AG08395 (cell line): ENCODE measurements around the gene TBX19.

Source experiments
- DNase-seq: peaks from one replicate; pipeline ENCODE4 v3.0.0; 2012; ENCODE audit warnings: mixed read lengths, low spot score

The TBX19 gene

GRCh38 chr1:168281603-168282325 is 1.1 kb downstream of the TBX19 start:
- DNase-seq = no peak

GRCh38 chr1:168285521-168285790 is 4.8 kb downstream of the TBX19 start:
- DNase-seq = no peak

DNA sequence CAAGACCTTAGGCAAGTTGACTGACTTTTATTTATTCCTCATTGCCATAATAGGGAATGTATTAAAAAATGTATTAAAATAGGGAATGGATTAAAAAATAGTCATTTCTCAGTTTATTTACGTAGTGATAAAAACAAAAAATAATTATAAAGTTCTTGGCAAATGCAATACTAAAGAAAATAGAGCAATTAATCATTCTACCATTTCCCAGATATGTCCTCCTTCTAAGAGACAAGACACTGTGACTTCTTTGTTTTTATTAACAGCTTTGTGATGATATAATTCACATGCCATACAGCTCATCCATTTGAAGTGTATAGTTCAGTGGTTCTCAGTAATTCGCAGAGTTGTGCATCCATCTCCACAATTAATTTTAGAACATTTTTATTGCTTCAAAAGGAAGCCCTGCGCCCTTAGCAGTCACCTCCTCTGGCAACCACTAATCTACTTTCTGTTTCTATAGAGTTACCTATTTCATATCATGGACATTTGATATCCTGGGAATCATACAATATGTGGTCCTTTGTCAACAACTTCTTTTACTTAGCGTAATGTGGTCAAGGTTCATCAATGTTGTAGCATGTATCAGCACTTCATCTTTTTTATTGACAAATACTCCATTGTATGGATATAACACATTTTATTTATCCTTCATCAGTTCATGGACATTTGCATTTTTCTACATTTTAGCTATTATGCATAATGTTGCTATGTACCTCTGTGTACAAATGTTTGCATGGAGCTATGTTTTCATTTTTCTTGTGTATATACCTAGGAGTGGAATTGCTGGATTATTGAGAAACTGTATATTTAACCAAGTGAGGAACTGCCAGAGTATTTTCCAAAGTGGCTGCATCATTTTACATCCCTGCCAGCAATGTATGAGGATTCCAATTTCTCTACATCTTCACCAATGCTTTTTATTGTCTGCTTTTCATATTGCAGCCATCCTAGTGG is 5.6 kb downstream of the TBX19 start:
- no peak for DNase-seq

DNA sequence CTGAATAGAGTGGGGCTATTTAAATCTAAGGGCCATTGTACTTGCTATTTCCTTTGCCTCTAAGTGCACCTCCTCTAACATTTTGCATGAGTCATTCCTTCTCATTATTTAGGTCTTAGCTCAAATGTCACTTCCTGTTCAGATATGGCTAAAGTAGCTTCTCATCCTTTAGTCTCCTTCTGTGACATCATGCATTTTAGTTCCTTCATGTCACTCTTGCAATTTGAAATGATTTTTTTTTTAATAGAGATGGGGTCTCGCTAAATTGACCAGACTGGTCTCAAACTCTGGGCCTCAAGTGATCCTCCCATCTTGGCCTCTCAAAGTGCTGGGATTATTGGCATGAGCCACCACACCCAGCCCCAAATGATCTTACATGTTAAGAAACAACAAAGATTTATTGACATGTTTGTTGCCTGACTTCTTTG is 6.6 kb downstream of the TBX19 start:
- no peak for DNase-seq

GRCh38 chr1:168288311-168289052 is 7.8 kb downstream of the TBX19 start:
- no peak for DNase-seq

- no peak for DNase-seq
These were observed 10.7 kb downstream of the TBX19 start for GRCh38 chr1:168291222-168291837.

GRCh38 chr1:168293356-168293755 is 12.7 kb downstream of the TBX19 start:
- no peak for DNase-seq

- no peak for DNase-seq
These were observed 14.9 kb downstream of the TBX19 start for GRCh38 chr1:168295411-168296114.

DNA sequence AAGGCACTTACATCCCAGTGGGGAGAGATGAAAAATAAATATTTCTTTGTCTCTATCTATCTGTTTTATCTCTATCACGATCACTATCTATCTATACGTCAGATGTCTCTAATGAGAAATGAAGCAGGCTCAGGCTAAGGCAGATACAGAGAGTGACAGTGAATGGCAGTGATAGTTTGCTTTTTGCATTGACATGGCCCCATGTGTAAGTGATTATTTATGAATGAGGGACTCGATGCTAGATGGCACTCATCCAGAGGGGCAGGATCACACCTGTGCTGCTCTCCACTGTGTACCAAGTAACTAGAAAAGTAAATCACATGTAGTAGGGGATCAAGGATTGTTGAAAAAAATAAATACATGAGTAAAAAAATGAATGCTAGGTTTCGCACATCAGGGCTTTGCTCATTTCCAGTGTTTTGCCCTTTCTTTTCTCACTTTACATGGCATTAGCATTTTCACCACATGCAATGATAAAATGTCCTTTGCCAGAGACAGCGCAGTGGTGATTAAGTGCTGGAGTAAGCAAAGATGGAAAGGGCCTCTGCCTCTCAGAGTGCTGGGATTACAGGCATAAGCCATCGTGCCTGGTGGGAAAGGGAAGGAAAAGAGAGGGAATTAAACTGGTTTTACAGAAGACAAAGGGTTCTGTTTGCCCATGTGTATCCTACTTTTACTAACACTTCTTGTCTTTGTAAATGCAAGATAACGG is 16.5 kb downstream of the TBX19 start:
- no peak for DNase-seq

DNA sequence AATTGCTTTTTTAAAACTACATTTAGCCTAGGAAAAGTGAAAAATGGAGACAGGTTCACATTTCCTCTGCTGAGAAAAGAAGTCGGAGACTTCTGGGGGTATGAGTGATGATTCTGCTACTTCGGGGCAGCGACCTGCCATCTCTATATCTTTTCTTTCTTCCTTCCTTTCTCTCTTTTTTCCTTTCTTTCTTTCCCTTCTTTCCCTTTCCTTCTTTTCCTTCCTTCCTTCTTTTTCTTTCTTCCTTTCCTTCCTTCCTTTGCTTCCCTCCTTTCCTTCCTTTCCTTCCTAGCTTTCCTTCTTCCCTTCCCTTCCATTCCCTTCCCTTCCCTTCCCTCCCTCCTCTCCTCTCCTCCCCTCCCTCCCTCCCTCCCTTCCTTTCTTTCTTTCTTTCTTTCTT is 17.8 kb downstream of the TBX19 start:
- no peak for DNase-seq

- peak; percentile 6 for DNase-seq
These were observed 19.9 kb downstream of the TBX19 start for GRCh38 chr1:168300626-168301025.

- DNase-seq = peak; percentile 55
These were observed 21.1 kb downstream of the TBX19 start for GRCh38 chr1:168301664-168302320.

- DNase-seq = no peak
These were observed 23.3 kb downstream of the TBX19 start for GRCh38 chr1:168303716-168304540.

GRCh38 chr1:168304865-168305264 is 24.2 kb downstream of the TBX19 start:
- no peak for DNase-seq

DNA sequence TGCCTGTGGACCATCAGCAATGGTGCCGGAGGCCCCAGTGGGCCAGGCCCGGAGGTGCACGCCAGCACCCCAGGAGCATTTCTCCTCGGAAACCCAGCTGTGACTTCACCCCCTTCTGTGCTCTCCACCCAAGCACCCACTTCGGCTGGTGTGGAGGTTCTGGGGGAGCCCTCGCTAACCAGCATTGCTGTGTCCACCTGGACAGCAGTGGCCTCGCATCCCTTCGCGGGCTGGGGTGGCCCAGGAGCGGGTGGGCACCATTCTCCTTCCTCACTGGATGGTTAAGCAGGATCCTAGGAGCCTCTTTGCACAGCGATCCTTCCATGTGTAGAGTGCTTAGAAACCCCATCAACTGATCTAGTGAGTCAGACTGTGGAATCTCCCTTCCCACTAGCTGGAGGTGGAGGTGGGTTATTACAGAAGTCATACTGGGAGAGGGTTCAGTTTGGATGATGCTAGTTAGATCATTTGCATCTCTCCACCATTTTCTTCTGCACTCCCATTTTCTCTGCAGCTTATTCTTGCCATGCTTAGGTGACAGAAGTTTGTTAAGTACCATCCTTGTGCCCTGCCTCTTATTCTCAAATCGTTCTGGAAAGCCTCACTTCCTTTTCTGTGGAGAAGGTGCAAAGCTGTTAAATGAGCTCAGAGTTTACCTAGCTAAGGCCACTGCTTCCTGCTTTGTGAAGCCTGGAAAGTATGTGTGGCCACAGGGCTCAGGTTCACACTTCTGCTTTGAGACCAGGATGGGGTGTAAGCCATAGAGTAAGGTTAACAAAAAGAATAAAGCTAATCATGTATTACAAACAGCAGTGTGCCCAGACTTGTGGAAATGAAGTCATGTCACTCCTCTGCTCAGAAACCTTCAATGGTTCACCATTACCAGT is 32.3 kb downstream of the TBX19 start:
- DNase-seq = no peak

- no peak for DNase-seq
These were observed 35.5 kb downstream of the TBX19 start for GRCh38 chr1:168316142-168316541.

- no peak for DNase-seq
These were observed 36.6 kb downstream of the TBX19 start for GRCh38 chr1:168317309-168317708.

DNA sequence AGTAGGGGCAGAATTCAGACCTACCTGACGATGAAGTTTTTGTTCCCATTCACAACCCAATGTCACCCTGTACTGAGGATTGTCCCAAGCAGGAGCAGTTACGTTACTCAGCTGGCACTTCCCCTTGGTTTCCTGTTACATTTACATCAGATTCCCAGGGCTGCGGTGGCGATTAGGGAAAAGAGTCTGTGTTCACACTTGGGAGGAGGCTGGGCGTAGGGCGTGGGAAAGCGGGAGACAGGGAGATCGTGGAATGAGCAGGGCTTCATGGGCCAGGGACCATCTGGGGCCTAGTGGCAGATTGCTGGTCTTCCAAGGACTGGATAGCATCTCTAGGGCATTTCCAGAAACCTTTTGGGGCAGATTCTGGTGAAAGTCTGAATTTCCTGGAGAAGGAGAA is 39.0 kb downstream of the TBX19 start:
- no peak for DNase-seq

DNA sequence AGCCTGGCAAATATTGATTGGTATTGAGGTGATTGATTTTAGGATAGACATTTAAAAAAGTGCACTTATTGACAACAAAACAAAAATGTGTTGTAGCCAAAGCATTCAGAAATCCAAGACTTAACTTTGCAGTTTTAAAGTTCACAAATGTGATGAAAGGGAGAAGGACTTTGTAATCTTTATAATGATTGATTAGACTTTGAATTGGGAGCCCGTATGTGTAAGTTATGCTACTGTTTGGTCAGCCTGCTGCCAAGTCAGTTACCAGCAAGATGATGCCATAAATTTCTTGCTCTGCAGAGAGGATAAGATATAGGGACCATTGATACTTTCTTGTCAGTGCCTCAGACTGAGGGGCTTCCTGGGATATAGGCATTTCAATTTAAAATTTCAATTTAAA is 39.5 kb downstream of the TBX19 start:
- DNase-seq = no peak
